Progenitor cell of endocrine pancreas (in vitro differentiated cells): ENCODE measurements around the gene RECK. TPM values are rescaled to one million over a fixed set of nuclear protein-coding genes. Genes with fewer than 3 reads are reported as not detected.
A peak's percentile ranks its signal among the peaks of the same experiment; 100 is the strongest.

Source experiments
- DNase-seq: peaks from one replicate; pipeline ENCODE4 v3.0.0; 2021; ENCODE audit warnings: low spot score; ENCODE audit not compliant: unreplicated experiment
- H3K27ac Mint-ChIP-seq: 2 replicates; pipeline ENCODE4 v1.8.0; 2021; ENCODE audit warnings: mild to moderate bottlenecking, moderate library complexity, mixed read lengths
- H3K27me3 Mint-ChIP-seq: 2 replicates; pipeline ENCODE4 v1.8.0; 2021; ENCODE audit warnings: mixed read lengths
- H3K36me3 Mint-ChIP-seq: 2 replicates; pipeline ENCODE4 v1.8.0; 2022; ENCODE audit warnings: mixed read lengths; ENCODE audit not compliant: insufficient read depth
- H3K4me1 Mint-ChIP-seq: 2 replicates; pipeline ENCODE4 v1.8.0; 2021; ENCODE audit warnings: low read depth, mixed read lengths
- H3K4me3 Mint-ChIP-seq: 2 replicates; pipeline ENCODE4 v1.8.0; 2021; ENCODE audit warnings: low read depth, mild to moderate bottlenecking, moderate library complexity, mixed read lengths
- H3K9me3 Mint-ChIP-seq: 2 replicates; pipeline ENCODE4 v1.8.0; 2021; ENCODE audit warnings: low read depth, mixed read lengths
- total RNA-seq: library from RNA; stranded (reverse); gene quantifications from 2 replicates; pipeline ENCODE4 v1.2.1, GENCODE V29; 2021
- TF ChIP-seq, protein P1 (sequence below): fragments of 200-600 bp; sonication (generic); IDR thresholded peaks from one replicate; pipeline ENCODE4 v1.5.0; 2021; ENCODE audit warnings: antibody characterized with exemption, mild to moderate bottlenecking; ENCODE audit not compliant: unreplicated experiment

Gene RECK
- total RNA-seq, 1 donor from 2014 or later: 7.1 TPM

DNA sequence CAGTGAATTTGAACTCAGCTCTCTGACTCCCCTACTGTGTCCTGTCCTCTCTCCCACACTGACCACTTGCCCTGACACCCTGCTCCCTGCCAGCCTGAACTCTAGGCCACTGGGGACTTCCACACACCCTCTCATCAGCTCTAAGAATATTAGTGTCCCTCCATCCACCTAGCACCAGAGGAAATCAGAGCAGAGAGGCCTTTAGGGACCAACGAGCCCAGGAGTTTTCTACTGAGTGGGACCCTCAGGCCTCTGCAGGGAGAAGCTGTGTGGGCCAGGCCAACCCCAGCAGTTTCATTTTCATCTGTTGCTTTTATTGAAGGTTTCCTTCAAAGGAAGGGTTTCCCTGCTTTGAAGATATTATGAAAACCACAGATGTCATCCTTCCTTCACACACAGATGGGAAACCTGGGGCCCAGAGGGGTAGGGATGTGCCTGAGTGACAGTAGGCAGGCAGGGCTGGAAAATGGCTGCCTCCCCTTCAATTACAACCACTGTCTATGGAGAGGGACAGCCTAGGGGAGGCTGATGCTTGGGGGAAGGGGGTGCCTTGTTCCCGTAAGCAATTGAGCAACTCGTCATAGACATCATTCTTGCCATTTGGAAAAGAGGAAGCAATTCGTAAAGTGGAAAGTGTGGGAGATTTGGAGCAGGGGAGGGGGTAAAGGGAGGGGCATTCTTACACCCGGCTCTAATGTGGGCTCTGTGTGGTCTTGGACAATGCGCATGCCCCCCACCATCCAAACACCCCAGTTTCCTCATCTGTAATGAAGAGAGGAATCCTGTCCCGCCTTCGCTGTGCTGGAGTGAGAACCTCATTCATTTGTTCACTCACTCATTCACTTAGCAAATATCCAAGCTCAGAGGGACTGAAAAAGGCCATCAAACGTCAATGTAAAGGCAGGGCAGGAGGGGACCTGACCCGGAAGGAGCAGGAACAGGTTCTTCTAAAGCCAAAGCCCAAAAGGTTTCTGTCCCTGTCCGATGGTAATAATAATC is 103.7 kb downstream of the RECK start:
- Mint-ChIP-seq H3K27ac (no peak overlapping the region), H3K4me1 (peaks cover 9% of the 10 kb centered on the region), H3K4me3 (no peak overlapping the region), H3K36me3 (peaks cover 1% of the 10 kb centered on the region), H3K9me3 (peaks cover 2% of the 10 kb centered on the region), H3K27me3 (peaks cover 40% of the 10 kb centered on the region)
- no peak for DNase-seq
- TF ChIP-seq, protein P1, sequence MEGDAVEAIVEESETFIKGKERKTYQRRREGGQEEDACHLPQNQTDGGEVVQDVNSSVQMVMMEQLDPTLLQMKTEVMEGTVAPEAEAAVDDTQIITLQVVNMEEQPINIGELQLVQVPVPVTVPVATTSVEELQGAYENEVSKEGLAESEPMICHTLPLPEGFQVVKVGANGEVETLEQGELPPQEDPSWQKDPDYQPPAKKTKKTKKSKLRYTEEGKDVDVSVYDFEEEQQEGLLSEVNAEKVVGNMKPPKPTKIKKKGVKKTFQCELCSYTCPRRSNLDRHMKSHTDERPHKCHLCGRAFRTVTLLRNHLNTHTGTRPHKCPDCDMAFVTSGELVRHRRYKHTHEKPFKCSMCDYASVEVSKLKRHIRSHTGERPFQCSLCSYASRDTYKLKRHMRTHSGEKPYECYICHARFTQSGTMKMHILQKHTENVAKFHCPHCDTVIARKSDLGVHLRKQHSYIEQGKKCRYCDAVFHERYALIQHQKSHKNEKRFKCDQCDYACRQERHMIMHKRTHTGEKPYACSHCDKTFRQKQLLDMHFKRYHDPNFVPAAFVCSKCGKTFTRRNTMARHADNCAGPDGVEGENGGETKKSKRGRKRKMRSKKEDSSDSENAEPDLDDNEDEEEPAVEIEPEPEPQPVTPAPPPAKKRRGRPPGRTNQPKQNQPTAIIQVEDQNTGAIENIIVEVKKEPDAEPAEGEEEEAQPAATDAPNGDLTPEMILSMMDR: no peak

DNA sequence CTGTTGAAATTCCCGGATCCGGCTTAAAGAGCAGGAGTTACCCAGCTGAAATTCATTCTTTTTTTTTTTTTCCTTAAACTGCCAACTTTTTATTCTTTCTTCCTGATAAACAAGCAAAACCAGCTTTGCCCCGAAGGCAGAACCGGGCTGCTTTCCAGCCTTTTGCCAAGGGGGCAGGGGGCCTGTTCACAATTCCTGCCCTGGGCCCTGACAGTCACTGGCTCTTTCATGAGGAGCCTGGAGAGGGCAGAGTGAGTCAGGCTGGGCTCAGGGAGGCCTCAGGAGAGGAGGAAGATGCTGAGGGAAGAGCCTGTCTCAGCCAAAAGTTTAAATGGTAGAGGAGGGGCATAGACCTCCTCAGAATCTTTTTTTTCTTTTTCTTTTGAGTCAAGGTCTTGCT is 104.6 kb downstream of the RECK start:
- H3K27ac Mint-ChIP-seq: no peak overlapping the region
- peaks cover 8% of the 10 kb centered on the region for H3K36me3 Mint-ChIP-seq
- H3K27me3 Mint-ChIP-seq: peaks cover 33% of the 10 kb centered on the region
- H3K9me3 Mint-ChIP-seq: peaks cover 11% of the 10 kb centered on the region
- H3K4me3 Mint-ChIP-seq: no peak overlapping the region
- H3K4me1 Mint-ChIP-seq: peaks cover 7% of the 10 kb centered on the region
- TF ChIP-seq, protein P1: peak; percentile 12
- no peak for DNase-seq

DNA sequence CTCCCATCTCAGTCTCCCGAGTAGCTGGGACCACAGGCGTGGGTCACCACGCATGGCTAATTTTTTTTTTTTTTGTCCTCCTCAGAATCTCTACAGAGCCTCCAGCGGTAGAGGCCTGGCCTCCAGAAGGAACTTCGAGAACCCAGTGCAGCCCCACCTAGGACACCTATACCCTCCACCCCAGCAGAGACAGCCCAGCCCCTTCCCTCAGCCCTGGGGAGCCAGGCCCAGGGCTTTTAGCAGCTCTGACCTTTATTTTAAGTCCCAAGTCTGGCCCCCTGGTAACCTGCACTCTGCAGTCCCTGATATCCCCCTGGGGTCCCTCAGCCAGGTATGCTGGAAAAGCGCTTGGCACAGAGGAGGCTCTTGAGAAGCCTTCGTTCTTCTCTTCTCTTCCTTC is 105.0 kb downstream of the RECK start:
- Mint-ChIP-seq H3K4me1 (peaks cover 7% of the 10 kb centered on the region), H3K4me3 (no peak overlapping the region), H3K27me3 (peaks cover 33% of the 10 kb centered on the region), H3K36me3 (peaks cover 10% of the 10 kb centered on the region), H3K27ac (peak overlapping the region; percentile 30), H3K9me3 (peaks cover 13% of the 10 kb centered on the region)
- DNase-seq: no peak
- TF ChIP-seq, protein P1: no peak

DNA sequence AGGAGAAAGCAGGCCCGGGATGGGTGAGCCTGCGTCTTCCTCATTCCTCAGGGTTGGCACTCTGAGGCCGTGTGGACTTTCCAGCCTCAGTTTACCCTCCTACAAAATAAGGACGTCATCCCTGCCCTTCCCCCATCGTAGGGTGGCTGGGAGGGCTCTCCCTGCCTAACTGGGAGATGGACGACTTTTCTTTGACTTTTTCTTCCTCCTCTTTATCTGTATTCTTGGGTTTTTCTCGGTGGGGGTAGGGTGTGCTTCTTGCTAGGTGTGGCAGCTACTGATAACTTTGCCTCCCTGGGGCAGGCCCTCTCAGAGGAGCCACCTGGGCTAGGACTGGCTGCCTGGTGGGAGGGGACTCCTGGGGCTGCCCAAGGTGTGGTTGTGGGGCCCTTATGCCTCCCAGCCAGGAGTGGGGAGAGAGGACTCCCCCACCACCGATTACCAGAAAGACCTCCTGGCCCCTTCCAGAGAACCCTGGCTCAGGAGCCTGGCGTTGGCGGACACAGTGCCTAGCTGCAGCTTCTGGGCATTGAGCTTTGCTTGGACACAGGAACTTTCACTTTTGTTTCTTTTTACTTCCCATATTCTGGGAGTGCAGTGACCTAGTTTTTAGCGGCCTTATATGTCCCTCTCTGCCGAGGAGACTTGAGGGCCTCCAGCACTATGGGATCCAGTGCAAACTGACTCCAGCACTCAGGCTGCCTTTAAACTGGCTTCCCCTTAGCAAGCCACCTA is 106.0 kb downstream of the RECK start:
- Mint-ChIP-seq H3K9me3 (peaks cover 13% of the 10 kb centered on the region), H3K27me3 (peaks cover 25% of the 10 kb centered on the region), H3K4me1 (no peaks in the 10 kb centered on the region), H3K27ac (no peak overlapping the region), H3K36me3 (peaks cover 11% of the 10 kb centered on the region), H3K4me3 (no peak overlapping the region)
- TF ChIP-seq, protein P1: no peak
- DNase-seq: no peak

DNA sequence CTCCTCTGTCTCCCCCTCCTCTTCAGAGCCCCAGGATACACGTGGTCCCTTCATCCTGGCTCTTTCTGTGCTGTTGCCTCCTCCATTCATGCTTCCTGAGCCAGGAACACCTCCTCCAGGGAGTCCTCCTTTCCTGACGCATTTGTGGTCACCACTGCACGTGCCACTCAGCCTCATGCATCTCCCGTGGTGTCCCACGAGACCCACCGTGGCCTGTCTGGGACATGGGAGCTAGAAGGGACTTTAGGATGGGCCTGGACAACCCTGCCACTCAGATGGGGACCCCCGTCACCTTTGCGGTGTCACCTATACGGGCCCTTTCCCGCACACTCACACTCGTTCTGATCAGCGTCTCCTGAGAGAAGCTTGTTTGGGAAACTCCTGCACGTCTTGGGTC is 106.5 kb downstream of the RECK start:
- DNase-seq: no peak
- peaks cover 13% of the 10 kb centered on the region for H3K9me3 Mint-ChIP-seq
- H3K27ac Mint-ChIP-seq: no peak overlapping the region
- no peak overlapping the region for H3K4me3 Mint-ChIP-seq
- H3K27me3 Mint-ChIP-seq: peaks cover 19% of the 10 kb centered on the region
- H3K4me1 Mint-ChIP-seq: no peaks in the 10 kb centered on the region
- H3K36me3 Mint-ChIP-seq: peaks cover 11% of the 10 kb centered on the region
- TF ChIP-seq, protein P1: no peak
